ENCODE results near the gene LHCGR. TPM values are rescaled to one million over a fixed set of nuclear protein-coding genes. Genes with fewer than 3 reads are reported as not detected.

The LHCGR gene
- polyA plus RNA-seq, 1 of the 3 experiments (the other 2 are of a cell fraction), result not detected

DNA sequence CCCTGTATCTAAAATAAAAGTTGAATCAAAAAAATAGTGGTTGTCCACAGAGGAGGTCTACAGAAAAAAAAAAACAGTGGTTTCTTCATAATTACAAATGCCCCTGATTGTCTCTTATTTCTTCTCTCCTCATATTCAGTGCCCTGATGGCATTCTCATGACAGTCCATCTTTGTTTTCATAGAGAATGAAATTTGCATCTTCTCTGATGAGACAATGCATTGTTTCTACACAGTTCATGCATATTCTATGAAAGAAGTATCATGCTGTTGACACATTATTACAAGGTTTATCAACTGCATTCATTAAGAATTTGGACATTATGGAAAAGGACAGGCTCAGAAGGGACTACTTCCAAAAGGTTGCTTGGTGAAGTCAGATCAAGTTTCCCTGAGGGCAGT lies 59.5 kb downstream of the LHCGR start (continued):
- TF ChIP-seq, protein P1, sequence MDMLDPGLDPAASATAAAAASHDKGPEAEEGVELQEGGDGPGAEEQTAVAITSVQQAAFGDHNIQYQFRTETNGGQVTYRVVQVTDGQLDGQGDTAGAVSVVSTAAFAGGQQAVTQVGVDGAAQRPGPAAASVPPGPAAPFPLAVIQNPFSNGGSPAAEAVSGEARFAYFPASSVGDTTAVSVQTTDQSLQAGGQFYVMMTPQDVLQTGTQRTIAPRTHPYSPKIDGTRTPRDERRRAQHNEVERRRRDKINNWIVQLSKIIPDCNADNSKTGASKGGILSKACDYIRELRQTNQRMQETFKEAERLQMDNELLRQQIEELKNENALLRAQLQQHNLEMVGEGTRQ (IDR thresholded peaks at IDR 0.05; ENCODE audit: borderline replicate concordance, low read depth, low read length), result no peak
- no peak for TF ChIP-seq FOXJ3 (CRISPR knock-in tag; IDR thresholded peaks at IDR 0.05)
- TF ChIP-seq MXI1 (IDR thresholded peaks at IDR 0.05; ENCODE audit: low read depth, low read length), result no peak
- TF ChIP-seq ELF1 (IDR thresholded peaks at IDR 0.05), result no peak
- no peak for TF ChIP-seq GATA2 (CRISPR knock-in tag; IDR thresholded peaks at IDR 0.05)

DNA sequence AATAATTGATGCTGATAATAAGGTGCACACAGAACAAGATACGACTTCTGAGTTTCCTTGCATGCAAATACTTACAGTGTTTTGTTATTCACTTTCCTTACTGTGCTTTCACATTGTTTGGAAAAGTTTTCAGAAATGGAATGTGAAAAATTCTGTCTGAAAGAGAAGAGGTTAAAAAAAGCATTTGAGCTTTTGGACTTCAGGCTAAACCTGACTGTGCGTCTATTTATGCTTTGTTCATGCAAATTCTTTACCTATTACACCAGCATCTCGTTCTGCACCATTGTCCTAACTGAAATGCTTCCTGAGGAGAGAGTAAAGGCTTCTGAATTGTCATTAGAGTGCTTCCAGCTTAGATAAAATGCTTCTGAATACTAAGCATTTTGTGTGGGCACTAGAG lies 61.4 kb downstream of the LHCGR start:
- H3K4me2 ChIP-seq, result no peak overlapping the region
- H3K9ac ChIP-seq, result no peak overlapping the region
- ChIA-PET POLR2A (no interaction called here), CTCF (no interaction called here)
- H4K20me1 ChIP-seq (ENCODE audit: insufficient read depth), result no peaks in the 10 kb centered on the region
- H3K4me3 ChIP-seq (ENCODE audit: low read depth in 2 of 2, low read length in 1 of 2), result no peak overlapping the region
- no peaks in the 10 kb centered on the region for H3K27me3 ChIP-seq (ENCODE audit: insufficient read depth)
- H3K9me3 ChIP-seq, result no peaks in the 10 kb centered on the region
- no peak overlapping the region for H2AFZ ChIP-seq (ENCODE audit: low read depth)
- no peaks in the 10 kb centered on the region for H3F3A ChIP-seq (replicated peaks; ENCODE audit: insufficient read depth)
- no peak overlapping the region for H3K27ac ChIP-seq (ENCODE audit: low read depth in 2 of 2, low read length in 1 of 2)
- no peaks in the 10 kb centered on the region for H3K79me2 ChIP-seq (ENCODE audit: insufficient read depth)
- WGBS (ENCODE audit: low lambda C conversion rate), result 29% methylated on average over 3 of the region's 3 CpGs
- no peaks in the 10 kb centered on the region for H3K4me1 ChIP-seq (ENCODE audit: control insufficient read depth in 1 of 2, insufficient read depth in 2 of 2, low read depth in 1 of 2, low read length in 1 of 2)
- no peaks in the 10 kb centered on the region for H3K9me2 ChIP-seq
- TF ChIP-seq MXI1 (IDR thresholded peaks at IDR 0.05; ENCODE audit: low read depth, low read length), result no peak
- no peak for TF ChIP-seq NRF1 (IDR thresholded peaks at IDR 0.05; ENCODE audit: low read depth, low read length)
- TF ChIP-seq, protein P2, sequence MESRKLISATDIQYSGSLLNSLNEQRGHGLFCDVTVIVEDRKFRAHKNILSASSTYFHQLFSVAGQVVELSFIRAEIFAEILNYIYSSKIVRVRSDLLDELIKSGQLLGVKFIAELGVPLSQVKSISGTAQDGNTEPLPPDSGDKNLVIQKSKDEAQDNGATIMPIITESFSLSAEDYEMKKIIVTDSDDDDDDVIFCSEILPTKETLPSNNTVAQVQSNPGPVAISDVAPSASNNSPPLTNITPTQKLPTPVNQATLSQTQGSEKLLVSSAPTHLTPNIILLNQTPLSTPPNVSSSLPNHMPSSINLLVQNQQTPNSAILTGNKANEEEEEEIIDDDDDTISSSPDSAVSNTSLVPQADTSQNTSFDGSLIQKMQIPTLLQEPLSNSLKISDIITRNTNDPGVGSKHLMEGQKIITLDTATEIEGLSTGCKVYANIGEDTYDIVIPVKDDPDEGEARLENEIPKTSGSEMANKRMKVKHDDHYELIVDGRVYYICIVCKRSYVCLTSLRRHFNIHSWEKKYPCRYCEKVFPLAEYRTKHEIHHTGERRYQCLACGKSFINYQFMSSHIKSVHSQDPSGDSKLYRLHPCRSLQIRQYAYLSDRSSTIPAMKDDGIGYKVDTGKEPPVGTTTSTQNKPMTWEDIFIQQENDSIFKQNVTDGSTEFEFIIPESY (IDR thresholded peaks at IDR 0.05; ENCODE audit: borderline replicate concordance, low read depth), result no peak
- no peak for TF ChIP-seq CHD2 (IDR thresholded peaks at IDR 0.05; ENCODE audit: low read length, partially characterized antibody)
- TF ChIP-seq, protein P3, sequence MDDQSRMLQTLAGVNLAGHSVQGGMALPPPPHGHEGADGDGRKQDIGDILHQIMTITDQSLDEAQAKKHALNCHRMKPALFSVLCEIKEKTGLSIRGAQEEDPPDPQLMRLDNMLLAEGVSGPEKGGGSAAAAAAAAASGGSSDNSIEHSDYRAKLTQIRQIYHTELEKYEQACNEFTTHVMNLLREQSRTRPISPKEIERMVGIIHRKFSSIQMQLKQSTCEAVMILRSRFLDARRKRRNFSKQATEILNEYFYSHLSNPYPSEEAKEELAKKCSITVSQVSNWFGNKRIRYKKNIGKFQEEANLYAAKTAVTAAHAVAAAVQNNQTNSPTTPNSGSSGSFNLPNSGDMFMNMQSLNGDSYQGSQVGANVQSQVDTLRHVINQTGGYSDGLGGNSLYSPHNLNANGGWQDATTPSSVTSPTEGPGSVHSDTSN (IDR thresholded peaks at IDR 0.05), result no peak
- TF ChIP-seq, protein P4, sequence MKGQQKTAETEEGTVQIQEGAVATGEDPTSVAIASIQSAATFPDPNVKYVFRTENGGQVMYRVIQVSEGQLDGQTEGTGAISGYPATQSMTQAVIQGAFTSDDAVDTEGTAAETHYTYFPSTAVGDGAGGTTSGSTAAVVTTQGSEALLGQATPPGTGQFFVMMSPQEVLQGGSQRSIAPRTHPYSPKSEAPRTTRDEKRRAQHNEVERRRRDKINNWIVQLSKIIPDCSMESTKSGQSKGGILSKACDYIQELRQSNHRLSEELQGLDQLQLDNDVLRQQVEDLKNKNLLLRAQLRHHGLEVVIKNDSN (IDR thresholded peaks at IDR 0.05; ENCODE audit: borderline replicate concordance, low read depth), result no peak
- no peak for TF ChIP-seq POLR2AphosphoS5 (IDR thresholded peaks at IDR 0.05; ENCODE audit: low read depth, low read length)
- TF ChIP-seq RCOR1 (IDR thresholded peaks at IDR 0.05; ENCODE audit: low read length), result no peak
- TF ChIP-seq JUND (IDR thresholded peaks at IDR 0.05), result no peak
- no peak for TF ChIP-seq ELF1 (IDR thresholded peaks at IDR 0.05)
- TF ChIP-seq GATA2 (CRISPR knock-in tag; IDR thresholded peaks at IDR 0.05), result no peak
- no peak for TF ChIP-seq EZH2phosphoT487 (IDR thresholded peaks at IDR 0.05; ENCODE audit: borderline replicate concordance, low read depth)
- TF ChIP-seq FOSL2 (IDR thresholded peaks at IDR 0.05; ENCODE audit: borderline replicate concordance, low read depth), result no peak
- TF ChIP-seq TAF1 (IDR thresholded peaks at IDR 0.05; ENCODE audit: borderline replicate concordance, low read depth, low read length), result no peak
- no peak for TF ChIP-seq TCF12 (IDR thresholded peaks at IDR 0.05)
- TF ChIP-seq, protein P5, sequence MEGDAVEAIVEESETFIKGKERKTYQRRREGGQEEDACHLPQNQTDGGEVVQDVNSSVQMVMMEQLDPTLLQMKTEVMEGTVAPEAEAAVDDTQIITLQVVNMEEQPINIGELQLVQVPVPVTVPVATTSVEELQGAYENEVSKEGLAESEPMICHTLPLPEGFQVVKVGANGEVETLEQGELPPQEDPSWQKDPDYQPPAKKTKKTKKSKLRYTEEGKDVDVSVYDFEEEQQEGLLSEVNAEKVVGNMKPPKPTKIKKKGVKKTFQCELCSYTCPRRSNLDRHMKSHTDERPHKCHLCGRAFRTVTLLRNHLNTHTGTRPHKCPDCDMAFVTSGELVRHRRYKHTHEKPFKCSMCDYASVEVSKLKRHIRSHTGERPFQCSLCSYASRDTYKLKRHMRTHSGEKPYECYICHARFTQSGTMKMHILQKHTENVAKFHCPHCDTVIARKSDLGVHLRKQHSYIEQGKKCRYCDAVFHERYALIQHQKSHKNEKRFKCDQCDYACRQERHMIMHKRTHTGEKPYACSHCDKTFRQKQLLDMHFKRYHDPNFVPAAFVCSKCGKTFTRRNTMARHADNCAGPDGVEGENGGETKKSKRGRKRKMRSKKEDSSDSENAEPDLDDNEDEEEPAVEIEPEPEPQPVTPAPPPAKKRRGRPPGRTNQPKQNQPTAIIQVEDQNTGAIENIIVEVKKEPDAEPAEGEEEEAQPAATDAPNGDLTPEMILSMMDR (IDR thresholded peaks at IDR 0.05), result no peak
- TF ChIP-seq, protein P6, sequence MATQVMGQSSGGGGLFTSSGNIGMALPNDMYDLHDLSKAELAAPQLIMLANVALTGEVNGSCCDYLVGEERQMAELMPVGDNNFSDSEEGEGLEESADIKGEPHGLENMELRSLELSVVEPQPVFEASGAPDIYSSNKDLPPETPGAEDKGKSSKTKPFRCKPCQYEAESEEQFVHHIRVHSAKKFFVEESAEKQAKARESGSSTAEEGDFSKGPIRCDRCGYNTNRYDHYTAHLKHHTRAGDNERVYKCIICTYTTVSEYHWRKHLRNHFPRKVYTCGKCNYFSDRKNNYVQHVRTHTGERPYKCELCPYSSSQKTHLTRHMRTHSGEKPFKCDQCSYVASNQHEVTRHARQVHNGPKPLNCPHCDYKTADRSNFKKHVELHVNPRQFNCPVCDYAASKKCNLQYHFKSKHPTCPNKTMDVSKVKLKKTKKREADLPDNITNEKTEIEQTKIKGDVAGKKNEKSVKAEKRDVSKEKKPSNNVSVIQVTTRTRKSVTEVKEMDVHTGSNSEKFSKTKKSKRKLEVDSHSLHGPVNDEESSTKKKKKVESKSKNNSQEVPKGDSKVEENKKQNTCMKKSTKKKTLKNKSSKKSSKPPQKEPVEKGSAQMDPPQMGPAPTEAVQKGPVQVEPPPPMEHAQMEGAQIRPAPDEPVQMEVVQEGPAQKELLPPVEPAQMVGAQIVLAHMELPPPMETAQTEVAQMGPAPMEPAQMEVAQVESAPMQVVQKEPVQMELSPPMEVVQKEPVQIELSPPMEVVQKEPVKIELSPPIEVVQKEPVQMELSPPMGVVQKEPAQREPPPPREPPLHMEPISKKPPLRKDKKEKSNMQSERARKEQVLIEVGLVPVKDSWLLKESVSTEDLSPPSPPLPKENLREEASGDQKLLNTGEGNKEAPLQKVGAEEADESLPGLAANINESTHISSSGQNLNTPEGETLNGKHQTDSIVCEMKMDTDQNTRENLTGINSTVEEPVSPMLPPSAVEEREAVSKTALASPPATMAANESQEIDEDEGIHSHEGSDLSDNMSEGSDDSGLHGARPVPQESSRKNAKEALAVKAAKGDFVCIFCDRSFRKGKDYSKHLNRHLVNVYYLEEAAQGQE (IDR thresholded peaks at IDR 0.05; ENCODE audit: low read depth, low read length), result no peak
- DNase-seq, result no peak
- H3K36me3 ChIP-seq (replicated peaks in 1 of 2; ENCODE audit: control insufficient read depth in 1 of 2, insufficient read depth in 2 of 2, low read length in 1 of 2), result no peaks in the 10 kb centered on the region
